Kidney (tissue), 14 donors: ENCODE data around the gene DMRTB1. TPM values are rescaled to one million over a fixed set of nuclear protein-coding genes. Genes with fewer than 3 reads are reported as not detected.
A peak's percentile ranks its signal among the peaks of the same experiment; 100 is the strongest.

Source experiments
- DNase-seq, 5 donors: peaks; one replicate each; pipeline ENCODE4 v3.0.0-alpha.2; 2013 to 2020
- FAIRE-seq: peaks from 2 replicates; lab custom pipeline; 2012; peaks lifted over from hg19 to GRCh38; lab: Jason Lieb, UNC
- H3K27ac ChIP-seq, 2 donors: one replicate each; pipeline ENCODE4 v1.7.0; 2013; ENCODE audit warnings: low read depth in 2 of 2, low read length in 2 of 2, inconsistent platforms in 1 of 2
- H3K27me3 ChIP-seq: one replicate; pipeline ENCODE4 v1.7.1; 2013; ENCODE audit warnings: low read length, inconsistent platforms; ENCODE audit not compliant: control insufficient read depth, insufficient read depth
- H3K36me3 ChIP-seq, 3 donors: one replicate each; pipeline versions ENCODE4 v1.7.0 to v1.7.1; 2013; ENCODE audit warnings: low read length in 3 of 3, control low read depth in 1 of 3, inconsistent platforms in 1 of 3; ENCODE audit not compliant: insufficient read depth in 3 of 3, control insufficient read depth in 2 of 3
- H3K4me1 ChIP-seq, 3 donors: one replicate each; pipeline versions ENCODE4 v1.7.0 to v1.7.1; 2013; ENCODE audit warnings: low read length in 3 of 3, inconsistent platforms in 1 of 3, low read depth in 1 of 3; ENCODE audit not compliant: control insufficient read depth in 2 of 3, insufficient read depth in 2 of 3
- H3K4me3 ChIP-seq, 3 donors: one replicate each; pipeline versions ENCODE4 v1.7.0 to v1.8.1; 2013; ENCODE audit warnings: low read length in 3 of 3, control low read depth in 1 of 3, inconsistent platforms in 1 of 3
- H3K9ac ChIP-seq, 3 donors: one replicate each; pipeline versions ENCODE4 v1.7.0 to v1.7.1; 2013; ENCODE audit warnings: low read length in 3 of 3, control low read depth in 1 of 3, inconsistent platforms in 1 of 3
- H3K9me3 ChIP-seq, 3 donors: one replicate each; pipeline versions ENCODE4 v1.7.0 to v1.7.1; 2013; ENCODE audit warnings: low read length in 3 of 3, control low read depth in 1 of 3, inconsistent platforms in 1 of 3; ENCODE audit not compliant: control insufficient read depth in 2 of 3, insufficient read depth in 1 of 3
- CTCF ChIP-seq: IDR thresholded peaks from 3 replicates; pipeline ENCODE4 v1.5.1; 2012; ENCODE audit warnings: mild to moderate bottlenecking, moderate library complexity, borderline replicate concordance; ENCODE audit not compliant: insufficient read depth; ENCODE audit errors: extremely low read depth
- intact Hi-C: fragments of 100-400 bp; cut with DNase I; formaldehyde crosslinking; loops from one replicate; pipeline ENCODE4 v1.11.1; 2022
- polyA plus RNA-seq: library from polyadenylated mRNA; stranded (reverse); fragments of 350-450 nt; fragmentation: Illumina TruSeq; extraction: RNeasy Lipid Tissue Mini Kit (QIAGEN cat#74804); gene quantifications from one replicate; pipeline ENCODE4 v1.2.3, GENCODE V29; 2014; ENCODE audit warnings: low read depth, low replicate concordance; ENCODE audit not compliant: insufficient read depth
- total RNA-seq: library from RNA; stranded (reverse); fragmentation: NEBNext Ultra II Directional; extraction: Animal tissue kit (Norgen Biotek cat#: 25700); gene quantifications from one replicate; pipeline ENCODE4 v1.2.1, GENCODE V29; 2021
- donor health status: control.
- donor health status: control.
- donor health status: control.
- donor health status: control.
- donor health status: control.
- donor health status: DM: yes; HTN: yes; CAD: no.
- donor health status: Normal renal cell carcinoma (clear cell type).

The DMRTB1 gene
- total and polyA plus RNA-seq, 2 donors from 2014 or later = not detected

- DNase-seq = peak in 1 of 5 donors; percentile 35
- intact Hi-C loops = no loop called here
Observed at GRCh38 chr1:53442299-53442698, 16.9 kb upstream of the DMRTB1 start.

GRCh38 chr1:53446051-53446450, 13.1 kb upstream of the DMRTB1 start:
- no peak for DNase-seq
- H3K27me3 ChIP-seq = no peaks in the 10 kb centered on the region
- intact Hi-C loops = no loop called here
- no peaks in the 10 kb centered on the region for H3K9me3 ChIP-seq
- TF ChIP-seq CTCF = no peak
- H3K9ac ChIP-seq = no peak overlapping the region
- no peak overlapping the region for H3K4me3 ChIP-seq
- no peaks in the 10 kb centered on the region for H3K36me3 ChIP-seq
- no peak overlapping the region for H3K27ac ChIP-seq
- no peaks in the 10 kb centered on the region for H3K4me1 ChIP-seq
- no peak for FAIRE-seq

More at GRCh38 chr1:53442299-53442698, 16.9 kb upstream of the DMRTB1 start:
- Histone ChIP-seq H3K27me3 (no peaks in the 10 kb centered on the region), H3K27ac (no peak overlapping the region), H3K9ac (no peak overlapping the region), H3K36me3 (no peaks in the 10 kb centered on the region), H3K9me3 (no peaks in the 10 kb centered on the region), H3K4me3 (no peak overlapping the region), H3K4me1 (no peaks in the 10 kb centered on the region)
- FAIRE-seq = no peak
- no peak for TF ChIP-seq CTCF

- Histone ChIP-seq H3K27ac (no peak overlapping the region), H3K27me3 (no peaks in the 10 kb centered on the region), H3K36me3 (no peaks in the 10 kb centered on the region), H3K9me3 (no peaks in the 10 kb centered on the region), H3K4me1 (no peaks in the 10 kb centered on the region), H3K4me3 (no peak overlapping the region), H3K9ac (no peak overlapping the region)
- FAIRE-seq = no peak
- no peak for DNase-seq
- intact Hi-C loops = no loop called here
- no peak for TF ChIP-seq CTCF
Observed at GRCh38 chr1:53447413-53447812, 11.8 kb upstream of the DMRTB1 start.

- DNase-seq (no peak), FAIRE-seq (no peak)
- Histone ChIP-seq H3K9me3 (no peaks in the 10 kb centered on the region), H3K9ac (no peak overlapping the region), H3K36me3 (no peaks in the 10 kb centered on the region), H3K27me3 (no peaks in the 10 kb centered on the region), H3K27ac (no peak overlapping the region), H3K4me3 (no peak overlapping the region), H3K4me1 (no peaks in the 10 kb centered on the region)
- no peak for TF ChIP-seq CTCF
- intact Hi-C loops = no loop called here
Observed at GRCh38 chr1:53448241-53448841, 10.9 kb upstream of the DMRTB1 start.
